ENCODE results near the gene CTDSP2.

DNA sequence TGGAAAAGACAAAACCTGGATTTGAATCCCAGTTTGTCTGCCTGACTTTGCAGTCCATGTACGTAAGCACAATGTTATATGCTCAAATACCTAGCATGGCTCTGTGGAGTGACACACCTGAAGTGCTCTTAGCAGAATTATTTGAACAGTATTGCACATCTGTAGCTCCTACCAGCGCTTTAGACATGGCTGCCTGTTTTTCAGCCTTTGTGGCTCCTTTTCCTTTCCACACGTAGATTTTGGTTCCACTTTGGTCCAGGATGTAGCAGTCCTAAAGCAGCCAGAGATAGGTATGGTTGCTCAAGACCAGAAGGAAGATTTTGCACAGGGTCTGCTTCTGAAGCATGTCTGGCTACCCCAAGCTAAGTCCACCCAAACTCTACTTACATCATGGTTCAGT, 37.1 kb downstream of the CTDSP2 start:
- no peak for TF ChIP-seq POLR2A (IDR thresholded peaks at IDR 0.05)
- TF ChIP-seq, protein P1, sequence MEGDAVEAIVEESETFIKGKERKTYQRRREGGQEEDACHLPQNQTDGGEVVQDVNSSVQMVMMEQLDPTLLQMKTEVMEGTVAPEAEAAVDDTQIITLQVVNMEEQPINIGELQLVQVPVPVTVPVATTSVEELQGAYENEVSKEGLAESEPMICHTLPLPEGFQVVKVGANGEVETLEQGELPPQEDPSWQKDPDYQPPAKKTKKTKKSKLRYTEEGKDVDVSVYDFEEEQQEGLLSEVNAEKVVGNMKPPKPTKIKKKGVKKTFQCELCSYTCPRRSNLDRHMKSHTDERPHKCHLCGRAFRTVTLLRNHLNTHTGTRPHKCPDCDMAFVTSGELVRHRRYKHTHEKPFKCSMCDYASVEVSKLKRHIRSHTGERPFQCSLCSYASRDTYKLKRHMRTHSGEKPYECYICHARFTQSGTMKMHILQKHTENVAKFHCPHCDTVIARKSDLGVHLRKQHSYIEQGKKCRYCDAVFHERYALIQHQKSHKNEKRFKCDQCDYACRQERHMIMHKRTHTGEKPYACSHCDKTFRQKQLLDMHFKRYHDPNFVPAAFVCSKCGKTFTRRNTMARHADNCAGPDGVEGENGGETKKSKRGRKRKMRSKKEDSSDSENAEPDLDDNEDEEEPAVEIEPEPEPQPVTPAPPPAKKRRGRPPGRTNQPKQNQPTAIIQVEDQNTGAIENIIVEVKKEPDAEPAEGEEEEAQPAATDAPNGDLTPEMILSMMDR (IDR thresholded peaks at IDR 0.05), result no peak
